Subcutaneous adipose tissue (tissue), 4 donors: ENCODE measurements around the gene SPINK8. TPM values are rescaled to one million over a fixed set of nuclear protein-coding genes. Genes with fewer than 3 reads are reported as not detected.

Experiments used
- small RNA-seq: library from RNA; depleted of rRNA; stranded (forward); fragments of <200 nt; gene quantifications from one replicate; pipeline ENCODE3, GENCODE V24; 2016
- total RNA-seq, 4 donors: library from RNA; depleted of rRNA; stranded (reverse); fragments of >200 nt; gene quantifications; one replicate each; pipeline ENCODE4 v1.1.0, GENCODE V29; 2016
- TF ChIP-seq, protein P1 (sequence below): fragments of 450-650 bp; IDR thresholded peaks from one replicate; pipeline ENCODE4 v1.5.1; 2016; ENCODE audit warnings: low read depth, mild to moderate bottlenecking, control low read depth, antibody characterized with exemption, moderate library complexity

SPINK8 gene
- total RNA-seq, 4 donors from 2014 or later = not detected

GRCh38 chr3:48258530-48258929 lies 74.9 kb downstream of the SPINK8 start:
- TF ChIP-seq, protein P1, sequence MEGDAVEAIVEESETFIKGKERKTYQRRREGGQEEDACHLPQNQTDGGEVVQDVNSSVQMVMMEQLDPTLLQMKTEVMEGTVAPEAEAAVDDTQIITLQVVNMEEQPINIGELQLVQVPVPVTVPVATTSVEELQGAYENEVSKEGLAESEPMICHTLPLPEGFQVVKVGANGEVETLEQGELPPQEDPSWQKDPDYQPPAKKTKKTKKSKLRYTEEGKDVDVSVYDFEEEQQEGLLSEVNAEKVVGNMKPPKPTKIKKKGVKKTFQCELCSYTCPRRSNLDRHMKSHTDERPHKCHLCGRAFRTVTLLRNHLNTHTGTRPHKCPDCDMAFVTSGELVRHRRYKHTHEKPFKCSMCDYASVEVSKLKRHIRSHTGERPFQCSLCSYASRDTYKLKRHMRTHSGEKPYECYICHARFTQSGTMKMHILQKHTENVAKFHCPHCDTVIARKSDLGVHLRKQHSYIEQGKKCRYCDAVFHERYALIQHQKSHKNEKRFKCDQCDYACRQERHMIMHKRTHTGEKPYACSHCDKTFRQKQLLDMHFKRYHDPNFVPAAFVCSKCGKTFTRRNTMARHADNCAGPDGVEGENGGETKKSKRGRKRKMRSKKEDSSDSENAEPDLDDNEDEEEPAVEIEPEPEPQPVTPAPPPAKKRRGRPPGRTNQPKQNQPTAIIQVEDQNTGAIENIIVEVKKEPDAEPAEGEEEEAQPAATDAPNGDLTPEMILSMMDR = no peak

Small RNAs within 50 kb of the gene (small RNA-seq; reads per million reads assigned to genes)
- gene MIR2115 (not detected), gene RF00019 (0.49 reads per million), gene RN7SL321P (not detected)

Other genes with a start within 250 kb of the SPINK8 start
- gene CDC25A, start 145.2 kb downstream of the SPINK8 start, total RNA-seq = 1 to 10 TPM in 2 of 4 donors, under 1 TPM in 2; 0.33 to 2.1 (median 0.89) TPM
- gene CAMP, start 110.2 kb downstream of the SPINK8 start, total RNA-seq = 10 to 100 TPM in 1 of 4 donors, not detected in 3; 21.4 TPM
- gene ZNF589, start 92.6 kb downstream of the SPINK8 start, total RNA-seq = 10 to 100 TPM; 12.6 to 24.7 (median 17.1) TPM
- gene NME6, start 32.3 kb downstream of the SPINK8 start, total RNA-seq = 10 to 100 TPM; 18.5 to 25.4 (median 24.2) TPM
- gene FBXW12, start 38.6 kb upstream of the SPINK8 start, total RNA-seq = 1 to 10 TPM in 1 of 4 donors, not detected in 3; 1.1 TPM
- 10 to 100 TPM; 33.8 to 74.0 (median 53.2) TPM for gene PLXNB1, start 96.4 kb upstream of the SPINK8 start, total RNA-seq
- gene CCDC51, start 106.5 kb upstream of the SPINK8 start, total RNA-seq = 10 to 100 TPM in 3 of 4 donors, 1 to 10 TPM in 1; 8.3 to 19.8 (median 16.1) TPM
- gene TMA7, start 106.6 kb upstream of the SPINK8 start, total RNA-seq = 100 to 1,000 TPM; 272 to 488 (median 350) TPM
- 10 to 100 TPM in 1 of 4 donors, 1 to 10 TPM in 3; 4.1 to 10.7 (median 6.0) TPM for gene ATRIP, start 113.1 kb upstream of the SPINK8 start, total RNA-seq
- 10 to 100 TPM; 64.1 to 90.6 (median 75.4) TPM for gene SHISA5, start 170.5 kb upstream of the SPINK8 start, total RNA-seq
- gene PFKFB4, start 223.1 kb upstream of the SPINK8 start, total RNA-seq = 1 to 10 TPM; 1.6 to 8.8 (median 2.5) TPM
- not detected for gene UCN2, start 230.1 kb upstream of the SPINK8 start, total RNA-seq